Vagina (tissue), 2 donors: ENCODE data around the gene CERCAM. TPM values are rescaled to one million over a fixed set of nuclear protein-coding genes. Genes with fewer than 3 reads are reported as not detected.

Experiments used
- DNase-seq, 2 donors: peaks; one replicate each; pipeline ENCODE4 v3.0.0-alpha.2; 2017; ENCODE audit errors: extremely low spot score in 2 of 2
- H3K27ac ChIP-seq: fragments of 200-600 bp; sonication (generic); one replicate; pipeline ENCODE4 v1.5.1; 2019
- H3K27me3 ChIP-seq: fragments of 200-600 bp; sonication (generic); one replicate; pipeline ENCODE4 v1.5.1; 2019
- H3K36me3 ChIP-seq, 2 donors: fragments of 200-600 bp; sonication (generic); one replicate each; pipeline ENCODE4 v1.5.1; 2017 to 2019
- H3K4me1 ChIP-seq: fragments of 200-600 bp; sonication (generic); one replicate; pipeline ENCODE4 v1.5.1; 2019
- H3K4me3 ChIP-seq, 2 donors: fragments of 200-600 bp; sonication (generic); 1 replicate in 1 of 2; 2 replicates in 1 of 2; pipeline ENCODE4 v1.5.1; 2016 to 2019
- H3K9me3 ChIP-seq: fragments of 200-600 bp; sonication (generic); one replicate; pipeline ENCODE4 v1.5.1; 2019
- POLR2A ChIP-seq, 2 donors: fragments of 450-650 bp; IDR thresholded peaks; one replicate each; pipeline ENCODE4 v1.6.1; 2017; ENCODE audit warnings: antibody characterized with exemption in 2 of 2, mild to moderate bottlenecking in 2 of 2, moderate library complexity in 2 of 2
- intact Hi-C: fragments of 100-400 bp; cut with DNase I; formaldehyde crosslinking; loops from one replicate; pipeline ENCODE4 v1.15.1; 2023
- microRNA counts, 2 donors: library from miRNA; unstranded; fragments of <30 nt; microRNA quantifications; one replicate each; lab custom pipeline; 2016 to 2017
- microRNA-seq: library from miRNA; unstranded; fragments of <30 nt; microRNA quantifications from one replicate; pipeline ENCODE4, GENCODE V29; 2017; ENCODE audit warnings: borderline number of aligned reads, borderline replicate concordance
- total RNA-seq: library from RNA; depleted of rRNA; stranded (reverse); fragments of >200 nt; gene quantifications from one replicate; pipeline ENCODE4 v1.2.3, GENCODE V29; 2016

The CERCAM gene
- total RNA-seq, 1 donor from 2014 or later: 36.1 TPM

DNA sequence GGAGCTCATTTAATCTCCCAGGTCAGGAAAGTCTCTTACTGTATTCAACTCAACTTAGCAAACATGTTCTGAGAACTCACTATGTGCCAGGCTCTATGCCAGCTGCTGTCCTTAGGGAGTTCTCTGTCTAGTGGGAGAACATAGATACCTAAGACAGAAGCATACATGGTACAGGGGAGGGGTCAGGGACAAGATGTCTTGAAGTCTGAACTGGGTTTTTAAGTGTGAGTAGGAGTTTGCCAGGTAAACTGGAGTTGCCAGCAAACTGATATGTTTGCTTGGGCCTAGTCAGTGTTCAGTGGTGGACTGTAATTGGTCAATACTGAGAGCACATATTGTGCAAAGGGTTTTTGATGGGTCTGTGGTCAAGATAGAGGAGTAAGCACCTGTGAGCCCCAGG is 65.5 kb downstream of the CERCAM start:
- H3K4me3 ChIP-seq: no peak overlapping the region
- TF ChIP-seq POLR2A (IDR thresholded peaks at IDR 0.05): no peak
- intact Hi-C loops: no loop called here
- H3K27ac ChIP-seq: no peak overlapping the region
- no peak for DNase-seq
- H3K4me1 ChIP-seq: no peaks in the 10 kb centered on the region
- no peaks in the 10 kb centered on the region for H3K27me3 ChIP-seq
- peaks cover 0 to 63% of the 10 kb centered on the region in 2 donors for H3K36me3 ChIP-seq
- H3K9me3 ChIP-seq: no peaks in the 10 kb centered on the region

MicroRNAs within 50 kb of the gene (microRNA counts, 767-probe panel; counts per million panel counts)
- 238 to 261 counts per million in 2 donors for microRNA hsa-miR-219-2-3p (lab: Ali Mortazavi, UCI)

Small RNAs within 50 kb of the gene (microRNA-seq; reads per million reads assigned to microRNA genes)
- gene MIR219B: not detected

Other genes starting within 250 kb of the CERCAM start
- gene CIZ1, start 229.3 kb upstream of the CERCAM start, total RNA-seq: 101 TPM
- 33.4 TPM for gene DNM1, start 217.5 kb upstream of the CERCAM start, total RNA-seq
- gene GOLGA2, start 144.8 kb upstream of the CERCAM start, total RNA-seq: 84.5 TPM
- 42.7 TPM for gene SWI5, start 144.6 kb upstream of the CERCAM start, total RNA-seq
- 11.3 TPM for gene TRUB2, start 98.4 kb upstream of the CERCAM start, total RNA-seq
- gene COQ4, start 98.0 kb upstream of the CERCAM start, total RNA-seq: 42.0 TPM
- 28.0 TPM for gene SLC27A4, start 80.3 kb upstream of the CERCAM start, total RNA-seq
- gene URM1, start 49.5 kb upstream of the CERCAM start, total RNA-seq: 15.2 TPM
- 18.9 TPM for gene ODF2, start 35.1 kb downstream of the CERCAM start, total RNA-seq
- gene GLE1, start 83.9 kb downstream of the CERCAM start, total RNA-seq: 20.9 TPM
- 292 TPM for gene SPTAN1, start 131.7 kb downstream of the CERCAM start, total RNA-seq
- 46.9 TPM for gene DYNC2I2, start 236.0 kb downstream of the CERCAM start, total RNA-seq